ENCODE results near the gene TTC23. TPM values are rescaled to one million over a fixed set of nuclear protein-coding genes. Genes with fewer than 3 reads are reported as not detected.
A peak's percentile ranks its signal among the peaks of the same experiment; 100 is the strongest.

Gene TTC23
- total RNA-seq, 2 donors from 2014 or later, result 6.2 to 26.4 TPM

DNA sequence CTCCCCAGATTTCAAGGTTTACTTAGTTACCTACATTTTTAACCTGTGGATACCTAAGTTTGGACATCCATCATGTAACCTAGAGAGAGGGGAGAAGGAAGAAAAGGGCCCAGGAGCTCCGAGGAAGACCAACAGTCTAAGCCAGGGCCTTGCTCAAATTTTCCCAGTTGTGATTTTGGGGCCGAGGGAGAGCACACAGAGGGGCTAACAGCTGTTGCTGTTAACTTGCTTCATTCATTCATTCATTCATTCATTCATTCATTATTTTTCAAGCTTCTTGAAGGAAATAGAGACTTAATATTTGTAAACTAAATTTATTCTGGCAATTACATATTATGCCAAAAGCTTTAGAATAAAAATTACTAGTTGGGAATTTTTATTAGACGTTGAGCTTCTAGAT is 121.6 kb downstream of the TTC23 start:
- H3K4me3 ChIP-seq, result no peak overlapping the region
- no peak overlapping the region for H3K27ac ChIP-seq
- DNase-seq (no peak), ATAC-seq (no peak)
- no peaks in the 10 kb centered on the region for H3K27me3 ChIP-seq
- intact Hi-C loops (cut with DNase I), result no loop called here
- 76 to 80% methylated on average over 3 of the region's 3 CpGs for WGBS, 2 donors
- H3K36me3 ChIP-seq (replicated peaks in 1 of 2; ENCODE audit: insufficient read depth in 1 of 2, low read depth in 2 of 2), result peaks cover 0 to 2% of the 10 kb centered on the region in 2 donors
- TF ChIP-seq, protein P1, sequence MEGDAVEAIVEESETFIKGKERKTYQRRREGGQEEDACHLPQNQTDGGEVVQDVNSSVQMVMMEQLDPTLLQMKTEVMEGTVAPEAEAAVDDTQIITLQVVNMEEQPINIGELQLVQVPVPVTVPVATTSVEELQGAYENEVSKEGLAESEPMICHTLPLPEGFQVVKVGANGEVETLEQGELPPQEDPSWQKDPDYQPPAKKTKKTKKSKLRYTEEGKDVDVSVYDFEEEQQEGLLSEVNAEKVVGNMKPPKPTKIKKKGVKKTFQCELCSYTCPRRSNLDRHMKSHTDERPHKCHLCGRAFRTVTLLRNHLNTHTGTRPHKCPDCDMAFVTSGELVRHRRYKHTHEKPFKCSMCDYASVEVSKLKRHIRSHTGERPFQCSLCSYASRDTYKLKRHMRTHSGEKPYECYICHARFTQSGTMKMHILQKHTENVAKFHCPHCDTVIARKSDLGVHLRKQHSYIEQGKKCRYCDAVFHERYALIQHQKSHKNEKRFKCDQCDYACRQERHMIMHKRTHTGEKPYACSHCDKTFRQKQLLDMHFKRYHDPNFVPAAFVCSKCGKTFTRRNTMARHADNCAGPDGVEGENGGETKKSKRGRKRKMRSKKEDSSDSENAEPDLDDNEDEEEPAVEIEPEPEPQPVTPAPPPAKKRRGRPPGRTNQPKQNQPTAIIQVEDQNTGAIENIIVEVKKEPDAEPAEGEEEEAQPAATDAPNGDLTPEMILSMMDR (IDR thresholded peaks at IDR 0.05), result no peak
- TF ChIP-seq POLR2A (IDR thresholded peaks at IDR 0.05), result no peak
- peaks cover 14% of the 10 kb centered on the region for H3K4me1 ChIP-seq
- no peaks in the 10 kb centered on the region for H3K9me3 ChIP-seq

DNA sequence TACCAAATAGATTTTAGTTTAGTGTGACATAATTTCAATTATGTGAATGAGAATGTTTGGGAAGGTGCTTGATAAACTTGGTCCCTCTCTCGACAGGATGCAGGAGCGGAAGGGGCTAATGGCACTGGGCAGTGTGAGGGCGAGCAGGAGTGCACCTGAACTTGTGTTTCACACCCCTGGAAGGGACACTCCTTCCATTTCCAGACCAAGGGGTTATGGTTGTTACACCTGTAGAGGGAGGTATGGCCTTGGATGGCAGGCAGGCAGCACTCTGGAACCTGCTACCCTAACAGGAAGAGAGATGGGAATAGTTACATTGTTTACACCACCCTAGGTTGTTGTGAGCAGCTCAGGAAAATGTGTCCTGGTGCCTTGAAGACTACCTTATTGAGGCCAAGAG is 122.5 kb downstream of the TTC23 start:
- Histone ChIP-seq H3K27ac (no peak overlapping the region), H3K9me3 (no peaks in the 10 kb centered on the region), H3K4me1 (peaks cover 14% of the 10 kb centered on the region), H3K36me3 (replicated peaks in 1 of 2; ENCODE audit: insufficient read depth in 1 of 2, low read depth in 2 of 2) (peaks cover 0 to 2% of the 10 kb centered on the region in 2 donors), H3K27me3 (no peaks in the 10 kb centered on the region), H3K4me3 (no peak overlapping the region)
- DNase-seq (no peak), ATAC-seq (no peak)
- TF ChIP-seq, protein P1 (IDR thresholded peaks at IDR 0.05), result no peak
- no peak for TF ChIP-seq POLR2A (IDR thresholded peaks at IDR 0.05)
- 86 to 93% methylated on average over 3 of the region's 3 CpGs for WGBS, 2 donors
- intact Hi-C loops (cut with DNase I), result no loop called here

DNA sequence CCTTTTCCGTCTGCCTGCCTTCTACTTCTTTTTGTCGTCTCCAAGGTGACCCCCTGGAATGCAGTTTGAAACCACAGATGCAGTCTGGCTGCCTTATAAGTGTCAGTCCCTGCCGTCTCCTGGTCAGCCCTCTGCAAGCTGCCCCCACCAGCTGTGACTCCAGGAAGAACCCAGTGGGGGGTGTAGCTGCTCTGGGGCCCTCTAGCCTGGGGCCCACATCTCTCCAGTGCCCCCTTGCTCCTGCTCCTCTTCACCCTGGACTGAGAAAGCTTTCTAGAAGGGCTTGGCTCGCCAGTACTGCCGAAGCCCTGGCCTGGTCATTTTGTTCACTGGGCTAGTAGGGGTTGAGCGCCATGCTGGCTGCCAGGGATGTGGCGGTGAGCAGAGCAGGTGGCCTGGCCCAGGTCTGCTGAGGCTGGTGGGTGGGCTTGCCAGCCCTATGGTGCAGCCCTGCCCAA is 123.2 kb downstream of the TTC23 start:
- TF ChIP-seq, protein P1 (IDR thresholded peaks at IDR 0.05), result no peak
- TF ChIP-seq POLR2A (IDR thresholded peaks at IDR 0.05), result no peak
- no peak for ATAC-seq
- H3K9me3 ChIP-seq, result no peaks in the 10 kb centered on the region
- no peak overlapping the region for H3K4me3 ChIP-seq
- intact Hi-C loops (cut with DNase I), result no loop called here
- H3K27ac ChIP-seq, result no peak overlapping the region
- peaks cover 0 to 2% of the 10 kb centered on the region in 2 donors for H3K36me3 ChIP-seq (replicated peaks in 1 of 2; ENCODE audit: insufficient read depth in 1 of 2, low read depth in 2 of 2)
- WGBS, 2 donors, result 91 to 92% methylated on average over 6 to 7 of the region's 7 CpGs
- H3K4me1 ChIP-seq, result peaks cover 14% of the 10 kb centered on the region
- no peak for DNase-seq
- H3K27me3 ChIP-seq, result no peaks in the 10 kb centered on the region

DNA sequence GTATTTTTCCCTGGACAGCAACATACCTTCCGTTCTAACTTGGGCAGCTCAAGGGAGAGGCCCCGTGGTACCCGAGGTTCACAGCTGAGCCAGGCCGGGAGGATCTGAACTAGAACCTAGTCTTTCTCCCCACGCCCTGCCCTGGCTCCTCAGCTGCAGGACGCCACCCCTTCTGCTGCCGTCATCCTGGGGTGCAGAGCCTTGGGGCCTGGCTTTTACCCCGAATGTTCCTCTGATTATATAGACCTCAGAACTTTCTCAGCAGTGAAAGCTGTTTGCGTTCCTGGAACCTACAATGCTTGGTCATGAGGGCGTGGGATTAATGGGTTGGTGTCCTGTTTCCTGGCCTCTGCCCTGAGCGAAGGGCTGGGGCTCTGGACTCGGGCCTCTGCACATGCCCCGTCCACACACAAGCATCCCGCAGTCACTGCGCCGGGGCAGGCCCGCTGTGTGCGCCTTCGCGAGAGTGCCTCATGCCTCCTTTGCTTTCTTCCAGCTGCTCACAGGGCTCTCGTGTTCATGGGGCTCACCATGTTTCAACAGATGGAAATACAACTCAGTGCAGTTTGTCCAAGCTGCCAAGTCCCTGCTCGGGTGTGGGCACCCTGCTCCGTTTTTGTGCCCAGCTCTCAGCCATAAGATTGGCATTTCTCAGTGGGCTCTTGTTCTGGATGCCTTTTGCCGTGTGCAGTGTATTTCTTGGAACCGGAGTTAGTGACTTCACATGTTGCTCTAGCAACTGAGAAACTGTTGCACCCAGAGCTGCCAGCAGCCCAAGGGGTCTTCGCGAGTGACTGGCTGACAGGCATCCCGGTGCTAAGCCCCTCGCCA is 124.1 kb downstream of the TTC23 start:
- no peaks in the 10 kb centered on the region for H3K36me3 ChIP-seq (replicated peaks in 1 of 2; ENCODE audit: insufficient read depth in 1 of 2, low read depth in 2 of 2)
- intact Hi-C loops (cut with DNase I), result no loop called here
- TF ChIP-seq, protein P1 (IDR thresholded peaks at IDR 0.05), result no peak
- no peak overlapping the region for H3K4me3 ChIP-seq
- H3K27me3 ChIP-seq, result no peaks in the 10 kb centered on the region
- WGBS, 2 donors, result 87 to 88% methylated on average over 23 to 29 of the region's 29 CpGs
- ATAC-seq (no peak), DNase-seq (no peak)
- peaks cover 14% of the 10 kb centered on the region for H3K4me1 ChIP-seq
- H3K9me3 ChIP-seq, result no peaks in the 10 kb centered on the region
- H3K27ac ChIP-seq, result no peak overlapping the region

DNA sequence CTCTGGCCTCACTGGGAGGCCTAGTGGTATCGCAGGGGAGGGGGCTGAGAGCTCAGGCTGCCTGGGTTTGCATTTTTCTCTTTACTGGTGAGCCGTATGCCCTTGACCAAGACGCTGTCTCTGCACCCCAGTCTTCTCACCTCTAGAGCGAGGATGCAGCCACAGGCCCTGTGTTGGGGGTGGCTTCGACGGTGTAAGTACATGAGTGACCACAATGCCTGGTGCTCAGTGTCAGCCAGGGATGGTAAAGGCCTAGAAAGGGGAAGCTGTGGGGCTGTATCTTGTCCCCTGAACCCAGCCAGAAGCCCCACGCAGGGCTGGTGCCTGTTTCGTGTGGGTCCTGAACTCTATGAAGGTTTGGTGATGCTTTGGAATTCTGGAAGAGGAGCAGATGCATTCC is 124.7 kb downstream of the TTC23 start:
- Histone ChIP-seq H3K9me3 (no peaks in the 10 kb centered on the region), H3K4me3 (no peak overlapping the region), H3K36me3 (replicated peaks in 1 of 2; ENCODE audit: insufficient read depth in 1 of 2, low read depth in 2 of 2) (no peaks in the 10 kb centered on the region), H3K4me1 (peaks cover 14% of the 10 kb centered on the region), H3K27ac (peak overlapping the region in 1 of 4 donors; percentile 55), H3K27me3 (no peaks in the 10 kb centered on the region)
- TF ChIP-seq, protein P1 (IDR thresholded peaks at IDR 0.05), result no peak
- no peak for TF ChIP-seq POLR2A (IDR thresholded peaks at IDR 0.05)
- DNase-seq (no peak), ATAC-seq (no peak)
- 86 to 89% methylated on average over 3 to 8 of the region's 8 CpGs for WGBS, 2 donors
- intact Hi-C loops (cut with DNase I), result no loop called here
